ENCODE measurements around the gene C2CD2.

- TF ChIP-seq, protein P1, sequence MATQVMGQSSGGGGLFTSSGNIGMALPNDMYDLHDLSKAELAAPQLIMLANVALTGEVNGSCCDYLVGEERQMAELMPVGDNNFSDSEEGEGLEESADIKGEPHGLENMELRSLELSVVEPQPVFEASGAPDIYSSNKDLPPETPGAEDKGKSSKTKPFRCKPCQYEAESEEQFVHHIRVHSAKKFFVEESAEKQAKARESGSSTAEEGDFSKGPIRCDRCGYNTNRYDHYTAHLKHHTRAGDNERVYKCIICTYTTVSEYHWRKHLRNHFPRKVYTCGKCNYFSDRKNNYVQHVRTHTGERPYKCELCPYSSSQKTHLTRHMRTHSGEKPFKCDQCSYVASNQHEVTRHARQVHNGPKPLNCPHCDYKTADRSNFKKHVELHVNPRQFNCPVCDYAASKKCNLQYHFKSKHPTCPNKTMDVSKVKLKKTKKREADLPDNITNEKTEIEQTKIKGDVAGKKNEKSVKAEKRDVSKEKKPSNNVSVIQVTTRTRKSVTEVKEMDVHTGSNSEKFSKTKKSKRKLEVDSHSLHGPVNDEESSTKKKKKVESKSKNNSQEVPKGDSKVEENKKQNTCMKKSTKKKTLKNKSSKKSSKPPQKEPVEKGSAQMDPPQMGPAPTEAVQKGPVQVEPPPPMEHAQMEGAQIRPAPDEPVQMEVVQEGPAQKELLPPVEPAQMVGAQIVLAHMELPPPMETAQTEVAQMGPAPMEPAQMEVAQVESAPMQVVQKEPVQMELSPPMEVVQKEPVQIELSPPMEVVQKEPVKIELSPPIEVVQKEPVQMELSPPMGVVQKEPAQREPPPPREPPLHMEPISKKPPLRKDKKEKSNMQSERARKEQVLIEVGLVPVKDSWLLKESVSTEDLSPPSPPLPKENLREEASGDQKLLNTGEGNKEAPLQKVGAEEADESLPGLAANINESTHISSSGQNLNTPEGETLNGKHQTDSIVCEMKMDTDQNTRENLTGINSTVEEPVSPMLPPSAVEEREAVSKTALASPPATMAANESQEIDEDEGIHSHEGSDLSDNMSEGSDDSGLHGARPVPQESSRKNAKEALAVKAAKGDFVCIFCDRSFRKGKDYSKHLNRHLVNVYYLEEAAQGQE (IDR thresholded peaks at IDR 0.05; ENCODE audit: insufficient read depth in 1 of 2, low read depth in 2 of 2, low read length in 2 of 2), result no peak
- TF ChIP-seq POLR2AphosphoS5 (IDR thresholded peaks at IDR 0.05; ENCODE audit: low read depth, low read length) (no peak), TAF1 (IDR thresholded peaks at IDR 0.05; ENCODE audit: borderline replicate concordance, insufficient read depth, low read length) (no peak)
Measured at GRCh38 chr21:41858466-41859296, 95.1 kb downstream of the C2CD2 start.

Measured in PFSK-1 (cell line).